ENCODE results near the gene PODN.
A peak's percentile ranks its signal among the peaks of the same experiment; 100 is the strongest.

Gene PODN

DNA sequence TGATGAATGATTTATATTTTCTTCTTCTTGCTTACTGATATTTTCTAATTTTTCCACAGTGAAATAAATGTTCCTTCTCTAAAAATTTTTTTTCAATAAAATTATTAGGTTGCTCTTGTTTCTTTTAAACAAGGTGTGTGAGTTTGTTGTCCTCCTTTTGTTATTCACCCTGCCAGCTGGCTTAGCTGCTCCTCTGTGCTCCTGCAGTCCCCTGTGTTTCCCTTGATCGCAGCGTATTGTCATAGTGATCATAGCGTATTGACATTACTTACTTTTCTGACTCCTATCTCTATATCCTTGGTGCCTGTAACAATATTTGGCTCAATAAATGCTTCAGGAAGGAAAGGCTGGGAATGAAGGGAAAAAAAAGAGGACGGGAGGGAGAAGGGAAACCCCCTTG, 24.9 kb upstream of the PODN start:
- Histone ChIP-seq H3K36me3 (ENCODE audit: insufficient read depth, low read length) (peaks cover 13% of the 10 kb centered on the region), H3K27me3 (ENCODE audit: insufficient read depth, low read length) (no peaks in the 10 kb centered on the region), H3K9me3 (ENCODE audit: low read length) (no peaks in the 10 kb centered on the region), H3K4me1 (ENCODE audit: insufficient read depth, low read length) (no peaks in the 10 kb centered on the region), H2AFZ (ENCODE audit: low read depth, low read length) (no peak overlapping the region), H3K4me3 (ENCODE audit: low read length) (no peak overlapping the region)

DNA sequence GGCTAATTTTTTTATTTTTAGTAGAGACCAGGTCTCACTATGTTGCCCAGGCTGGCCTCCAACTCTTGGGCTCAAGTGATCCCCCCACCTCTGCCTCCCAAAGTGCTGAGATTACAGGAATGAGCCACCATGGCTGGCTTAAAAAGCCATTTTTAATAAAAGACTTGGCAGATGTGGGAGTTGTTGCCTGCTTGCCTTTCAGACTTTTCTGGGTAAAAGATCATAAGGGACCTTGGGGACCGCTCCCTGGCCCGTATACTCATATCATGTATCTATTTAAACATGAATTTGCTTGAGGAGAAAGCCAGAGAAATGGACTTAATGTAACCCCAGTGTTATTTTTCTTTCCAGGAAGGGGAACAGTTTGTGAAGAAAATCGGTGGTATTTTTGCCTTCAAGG, 23.4 kb upstream of the PODN start:
- no peaks in the 10 kb centered on the region for H3K4me1 ChIP-seq (ENCODE audit: insufficient read depth, low read length)
- H3K36me3 ChIP-seq (ENCODE audit: insufficient read depth, low read length), result peaks cover 9% of the 10 kb centered on the region
- H3K9me3 ChIP-seq (ENCODE audit: low read length), result no peaks in the 10 kb centered on the region
- H3K4me3 ChIP-seq (ENCODE audit: low read length), result no peak overlapping the region
- H3K27me3 ChIP-seq (ENCODE audit: insufficient read depth, low read length), result no peaks in the 10 kb centered on the region
- no peak overlapping the region for H2AFZ ChIP-seq (ENCODE audit: low read depth, low read length)

DNA sequence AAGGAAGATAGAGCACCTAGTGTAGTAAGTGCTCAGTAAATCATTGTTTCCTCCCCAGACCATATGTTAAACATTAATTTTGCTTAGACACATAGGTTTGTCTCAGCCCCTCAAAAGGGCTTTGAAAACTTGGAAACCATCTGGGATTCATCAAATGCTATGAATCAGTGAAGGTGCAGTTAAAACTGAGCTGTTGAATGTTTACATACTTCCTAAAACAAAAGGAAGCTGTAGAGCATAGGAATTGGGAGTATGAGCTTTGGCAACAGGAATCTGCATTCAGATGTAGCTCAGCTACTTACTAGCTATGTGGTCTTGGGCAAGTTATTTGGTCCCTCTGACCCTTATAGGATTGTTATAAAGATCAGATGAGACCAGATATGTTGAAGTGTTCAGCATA, 18.7 kb upstream of the PODN start:
- Histone ChIP-seq H3K4me3 (ENCODE audit: low read length) (no peak overlapping the region), H3K36me3 (ENCODE audit: insufficient read depth, low read length) (peaks cover 11% of the 10 kb centered on the region), H3K4me1 (ENCODE audit: insufficient read depth, low read length) (peaks cover 16% of the 10 kb centered on the region), H3K27me3 (ENCODE audit: insufficient read depth, low read length) (no peaks in the 10 kb centered on the region), H3K9me3 (ENCODE audit: low read length) (no peaks in the 10 kb centered on the region), H2AFZ (ENCODE audit: low read depth, low read length) (no peak overlapping the region)

DNA sequence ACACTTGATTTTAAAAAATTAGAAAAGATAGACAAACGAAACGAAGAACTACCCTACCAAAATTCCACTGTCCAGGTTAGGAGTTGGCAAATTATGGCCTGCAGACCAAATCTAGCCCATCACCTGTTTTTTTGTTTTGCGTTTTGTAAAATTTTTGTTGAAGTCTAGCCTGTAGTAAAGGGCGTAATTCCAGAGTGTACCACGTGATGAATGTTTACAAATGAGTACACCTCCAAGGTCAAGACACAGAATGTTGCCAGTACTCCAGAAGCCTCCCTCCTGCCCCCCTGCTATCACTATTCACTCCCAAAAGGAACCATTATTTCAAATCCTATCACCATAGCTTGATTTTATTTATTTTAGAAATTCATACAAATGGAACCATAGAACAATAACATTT, 17.1 kb upstream of the PODN start:
- H3K9me3 ChIP-seq (ENCODE audit: low read length), result no peaks in the 10 kb centered on the region
- no peak overlapping the region for H3K4me3 ChIP-seq (ENCODE audit: low read length)
- peaks cover 28% of the 10 kb centered on the region for H3K4me1 ChIP-seq (ENCODE audit: insufficient read depth, low read length)
- peaks cover 7% of the 10 kb centered on the region for H3K36me3 ChIP-seq (ENCODE audit: insufficient read depth, low read length)
- H3K27me3 ChIP-seq (ENCODE audit: insufficient read depth, low read length), result no peaks in the 10 kb centered on the region
- H2AFZ ChIP-seq (ENCODE audit: low read depth, low read length), result no peak overlapping the region

DNA sequence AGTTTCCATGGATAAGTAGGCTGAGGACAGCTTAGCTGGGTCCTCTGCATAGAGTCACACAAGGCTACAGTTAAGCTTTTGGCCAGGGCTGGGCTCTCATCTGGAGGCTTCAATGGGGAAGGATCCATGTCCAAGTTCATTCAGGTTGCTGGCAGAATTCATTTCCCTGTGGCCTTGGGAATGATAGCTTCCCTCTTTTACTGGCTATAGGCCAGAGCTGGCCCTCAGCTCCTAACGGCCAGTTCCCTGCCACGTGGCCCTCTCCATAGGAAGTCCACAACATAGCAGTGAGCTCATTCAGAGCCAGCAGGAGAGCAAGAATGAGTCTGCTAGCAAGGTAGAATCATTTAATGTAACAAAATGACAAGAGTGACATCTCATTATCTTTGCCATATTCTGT, 15.1 kb upstream of the PODN start:
- Histone ChIP-seq H3K4me1 (ENCODE audit: insufficient read depth, low read length) (peaks cover 30% of the 10 kb centered on the region), H3K36me3 (ENCODE audit: insufficient read depth, low read length) (peaks cover 4% of the 10 kb centered on the region), H3K9me3 (ENCODE audit: low read length) (no peaks in the 10 kb centered on the region), H3K27me3 (ENCODE audit: insufficient read depth, low read length) (no peaks in the 10 kb centered on the region), H2AFZ (ENCODE audit: low read depth, low read length) (no peak overlapping the region), H3K4me3 (ENCODE audit: low read length) (no peak overlapping the region)

DNA sequence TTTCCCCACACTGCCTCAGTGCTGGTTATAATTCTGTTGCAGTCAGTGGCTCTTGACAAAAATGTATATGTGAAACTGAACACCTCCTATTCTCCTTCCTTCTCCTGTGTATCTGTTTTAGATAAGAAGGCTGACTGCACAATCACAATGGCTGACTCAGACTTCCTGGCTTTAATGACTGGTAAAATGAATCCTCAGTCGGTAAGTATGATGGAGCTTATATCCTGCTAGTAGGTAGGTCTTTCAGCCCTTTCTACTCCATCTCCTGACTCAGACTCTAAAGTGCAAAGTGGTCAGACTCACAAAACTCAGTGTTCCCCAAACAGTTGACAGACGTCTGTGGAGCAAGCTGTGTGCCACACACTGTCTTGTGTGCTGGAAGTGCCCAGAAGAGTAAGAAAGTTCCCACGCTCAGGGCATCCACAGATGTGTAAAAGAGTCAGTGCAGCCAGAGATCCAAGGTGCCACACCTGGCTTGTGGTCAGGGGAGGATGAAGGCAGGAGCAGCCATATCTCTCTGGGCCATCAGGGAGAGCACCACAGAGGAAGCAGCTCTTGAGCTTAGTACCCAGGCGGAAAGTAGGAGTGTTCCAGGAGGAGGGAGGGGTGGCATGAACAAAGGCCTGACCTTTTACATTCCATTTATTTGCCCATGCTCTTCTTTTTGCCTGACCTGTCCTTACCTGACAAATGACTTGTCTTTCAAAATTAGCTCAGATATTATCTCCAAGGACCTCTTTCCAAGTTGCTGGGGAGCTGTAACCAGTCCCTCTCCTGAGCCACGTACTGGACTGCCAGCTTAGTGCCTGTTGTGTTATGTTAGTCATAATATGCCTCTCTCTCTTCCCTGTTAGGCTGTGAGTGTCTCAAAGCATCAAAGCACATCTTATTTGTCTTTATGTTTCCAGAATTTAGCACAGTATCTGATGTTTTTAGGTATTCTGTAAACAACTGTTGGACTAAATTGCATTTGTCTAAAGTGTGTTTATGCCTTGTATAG, 14.0 kb upstream of the PODN start:
- no peaks in the 10 kb centered on the region for H3K9me3 ChIP-seq (ENCODE audit: low read length)
- no peak overlapping the region for H2AFZ ChIP-seq (ENCODE audit: low read depth, low read length)
- peaks cover 30% of the 10 kb centered on the region for H3K4me1 ChIP-seq (ENCODE audit: insufficient read depth, low read length)
- no peaks in the 10 kb centered on the region for H3K27me3 ChIP-seq (ENCODE audit: insufficient read depth, low read length)
- no peak overlapping the region for H3K4me3 ChIP-seq (ENCODE audit: low read length)
- peaks cover 4% of the 10 kb centered on the region for H3K36me3 ChIP-seq (ENCODE audit: insufficient read depth, low read length)

DNA sequence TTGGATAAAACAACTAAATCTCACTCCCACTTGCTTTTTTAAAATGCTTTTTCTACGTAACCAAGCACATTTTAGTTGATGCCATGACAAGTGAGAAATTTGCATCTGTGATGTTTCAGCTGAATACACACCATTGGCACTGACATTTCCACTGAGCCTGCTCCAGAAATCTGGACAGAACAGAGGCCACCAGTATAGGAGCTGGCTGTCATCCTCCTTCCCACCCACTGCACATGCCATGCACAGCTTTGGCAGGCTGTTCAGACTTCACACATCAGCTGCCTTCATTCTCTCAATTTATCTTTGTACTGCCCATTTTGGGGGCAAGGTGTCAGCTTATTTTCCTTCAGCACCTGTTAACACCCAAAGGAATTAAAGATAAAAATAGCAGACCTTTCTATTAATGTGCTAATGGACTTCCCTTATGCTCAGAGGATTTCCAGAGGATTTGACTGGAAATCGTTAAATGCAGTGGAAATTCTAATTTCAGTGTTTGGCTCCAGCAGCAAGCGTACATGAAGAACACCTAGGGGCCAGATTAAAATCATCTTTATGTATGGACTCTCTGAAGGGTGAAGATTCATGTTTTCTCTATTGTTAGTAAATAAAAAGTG, 12.9 kb upstream of the PODN start:
- Histone ChIP-seq H3K36me3 (ENCODE audit: insufficient read depth, low read length) (peaks cover 6% of the 10 kb centered on the region), H3K4me3 (ENCODE audit: low read length) (no peak overlapping the region)

DNA sequence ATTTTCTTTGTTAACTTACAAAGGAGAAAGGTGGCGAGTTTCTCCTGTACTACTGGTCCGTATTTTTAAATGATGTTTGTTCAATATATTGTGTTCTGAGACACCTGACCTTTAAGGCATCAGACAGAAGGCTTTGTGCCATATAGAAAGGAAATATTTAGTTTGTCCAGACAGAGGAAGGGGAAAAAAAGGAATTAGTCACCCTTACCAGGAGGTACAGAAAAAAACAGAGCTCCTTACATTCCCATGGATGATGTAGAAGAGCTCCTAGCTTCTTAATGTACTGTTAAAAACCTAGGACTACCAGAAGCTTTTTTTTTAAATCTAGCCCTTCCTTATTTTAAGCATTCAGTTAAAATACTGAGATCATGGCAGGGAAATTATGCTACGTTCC, 12.4 kb upstream of the PODN start:
- Histone ChIP-seq H3K27me3 (ENCODE audit: insufficient read depth, low read length) (no peaks in the 10 kb centered on the region), H3K4me3 (ENCODE audit: low read length) (no peak overlapping the region), H2AFZ (ENCODE audit: low read depth, low read length) (no peak overlapping the region), H3K36me3 (ENCODE audit: insufficient read depth, low read length) (peaks cover 6% of the 10 kb centered on the region), H3K9me3 (ENCODE audit: low read length) (no peaks in the 10 kb centered on the region), H3K4me1 (ENCODE audit: insufficient read depth, low read length) (peaks cover 30% of the 10 kb centered on the region)

More for the DNA sequence above, 12.9 kb upstream of the PODN start:
- no peaks in the 10 kb centered on the region for H3K9me3 ChIP-seq (ENCODE audit: low read length)
- no peak overlapping the region for H2AFZ ChIP-seq (ENCODE audit: low read depth, low read length)
- peaks cover 30% of the 10 kb centered on the region for H3K4me1 ChIP-seq (ENCODE audit: insufficient read depth, low read length)
- no peaks in the 10 kb centered on the region for H3K27me3 ChIP-seq (ENCODE audit: insufficient read depth, low read length)

DNA sequence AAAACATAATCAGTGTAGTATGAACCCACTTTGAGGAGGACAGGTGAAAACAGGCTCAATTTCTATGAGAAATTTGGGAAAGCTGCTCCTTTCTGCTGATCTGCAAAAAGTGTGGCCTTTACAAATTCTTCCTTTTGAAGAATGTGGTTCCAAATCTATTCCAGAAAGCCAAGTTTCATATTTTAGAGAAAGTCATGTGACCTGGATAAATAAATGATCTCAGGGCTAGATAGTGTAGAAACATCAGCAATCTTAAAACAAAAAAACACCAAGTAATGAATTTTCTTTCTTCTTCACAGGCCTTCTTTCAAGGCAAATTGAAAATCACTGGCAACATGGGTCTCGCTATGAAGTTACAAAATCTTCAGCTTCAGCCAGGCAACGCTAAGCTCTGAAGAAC, 11.7 kb upstream of the PODN start:
- no peak overlapping the region for H2AFZ ChIP-seq (ENCODE audit: low read depth, low read length)
- peaks cover 30% of the 10 kb centered on the region for H3K4me1 ChIP-seq (ENCODE audit: insufficient read depth, low read length)
- H3K27me3 ChIP-seq (ENCODE audit: insufficient read depth, low read length), result no peaks in the 10 kb centered on the region
- H3K4me3 ChIP-seq (ENCODE audit: low read length), result no peak overlapping the region
- no peaks in the 10 kb centered on the region for H3K9me3 ChIP-seq (ENCODE audit: low read length)
- H3K36me3 ChIP-seq (ENCODE audit: insufficient read depth, low read length), result peaks cover 6% of the 10 kb centered on the region

DNA sequence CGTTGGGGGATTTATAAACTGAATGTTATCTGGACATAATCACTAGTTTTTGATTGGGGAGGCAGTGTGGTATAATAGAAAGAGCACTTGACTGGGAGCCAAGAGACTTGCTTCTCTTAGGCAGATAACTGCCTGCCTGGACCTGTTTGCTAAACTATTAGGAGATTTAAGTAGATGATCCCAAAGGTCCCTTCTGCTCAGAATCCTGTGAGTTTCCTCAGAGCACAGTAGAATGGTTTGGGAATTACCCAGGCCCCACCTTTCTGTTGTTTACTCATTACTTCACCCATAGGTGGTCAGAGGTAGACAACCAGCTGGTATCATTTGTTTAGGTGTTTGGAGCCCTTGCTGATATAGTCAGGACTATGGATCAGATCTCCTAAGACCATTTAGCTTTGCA, 10.3 kb upstream of the PODN start:
- H3K27me3 ChIP-seq (ENCODE audit: insufficient read depth, low read length), result no peaks in the 10 kb centered on the region
- H3K36me3 ChIP-seq (ENCODE audit: insufficient read depth, low read length), result peaks cover 6% of the 10 kb centered on the region
- peaks cover 30% of the 10 kb centered on the region for H3K4me1 ChIP-seq (ENCODE audit: insufficient read depth, low read length)
- H2AFZ ChIP-seq (ENCODE audit: low read depth, low read length), result no peak overlapping the region
- H3K9me3 ChIP-seq (ENCODE audit: low read length), result no peaks in the 10 kb centered on the region
- no peak overlapping the region for H3K4me3 ChIP-seq (ENCODE audit: low read length)

DNA sequence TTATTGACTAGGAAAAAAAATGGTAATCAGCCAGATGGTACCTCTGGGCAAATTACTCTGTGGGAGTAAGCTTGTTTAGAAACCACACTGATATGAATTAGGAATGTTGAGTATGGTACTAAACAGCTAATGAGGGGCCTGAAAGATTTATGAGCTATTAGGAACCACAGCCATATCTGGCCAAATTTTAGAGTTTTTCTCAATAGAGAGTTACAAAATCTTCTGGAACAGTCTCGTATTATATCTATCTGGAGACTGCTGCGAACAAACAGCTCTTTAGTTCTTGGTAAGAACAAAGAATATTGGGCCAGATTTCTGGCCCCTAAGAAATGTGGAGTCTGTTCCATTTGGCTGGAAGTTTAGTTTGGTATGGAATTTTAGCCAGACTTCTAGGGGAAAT, 4.9 kb upstream of the PODN start:
- no peaks in the 10 kb centered on the region for H3K9me3 ChIP-seq (ENCODE audit: low read length)
- no peak overlapping the region for H3K4me3 ChIP-seq (ENCODE audit: low read length)
- H3K4me1 ChIP-seq (ENCODE audit: insufficient read depth, low read length), result peaks cover 3% of the 10 kb centered on the region
- peaks cover 2% of the 10 kb centered on the region for H3K36me3 ChIP-seq (ENCODE audit: insufficient read depth, low read length)
- H3K27me3 ChIP-seq (ENCODE audit: insufficient read depth, low read length), result peaks cover 30% of the 10 kb centered on the region
- no peak overlapping the region for H2AFZ ChIP-seq (ENCODE audit: low read depth, low read length)

DNA sequence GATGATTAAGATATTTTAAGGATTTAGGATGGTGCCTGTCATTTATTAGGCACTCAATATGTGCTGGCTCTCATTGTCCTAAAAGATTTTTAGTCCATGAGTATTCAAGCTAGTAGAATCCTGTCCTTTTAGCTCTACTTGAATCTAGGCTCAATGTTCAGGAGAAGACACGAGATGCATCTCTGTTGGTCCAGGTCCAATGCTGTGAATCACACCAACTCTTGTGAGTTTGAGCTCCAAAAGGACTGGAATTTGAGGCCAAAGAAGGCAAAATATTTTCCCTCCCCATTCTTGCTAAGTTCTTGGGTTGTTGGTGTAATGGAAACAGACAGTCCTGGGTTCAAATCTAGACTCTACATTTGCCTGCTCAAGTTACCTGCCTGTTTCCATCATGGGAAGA, 1.4 kb upstream of the PODN start:
- Histone ChIP-seq H3K27me3 (ENCODE audit: insufficient read depth, low read length) (peaks cover 60% of the 10 kb centered on the region), H3K9me3 (ENCODE audit: low read length) (no peaks in the 10 kb centered on the region), H3K4me3 (ENCODE audit: low read length) (no peak overlapping the region), H3K4me1 (ENCODE audit: insufficient read depth, low read length) (peaks cover 11% of the 10 kb centered on the region), H3K36me3 (ENCODE audit: insufficient read depth, low read length) (no peaks in the 10 kb centered on the region), H2AFZ (ENCODE audit: low read depth, low read length) (no peak overlapping the region)

DNA sequence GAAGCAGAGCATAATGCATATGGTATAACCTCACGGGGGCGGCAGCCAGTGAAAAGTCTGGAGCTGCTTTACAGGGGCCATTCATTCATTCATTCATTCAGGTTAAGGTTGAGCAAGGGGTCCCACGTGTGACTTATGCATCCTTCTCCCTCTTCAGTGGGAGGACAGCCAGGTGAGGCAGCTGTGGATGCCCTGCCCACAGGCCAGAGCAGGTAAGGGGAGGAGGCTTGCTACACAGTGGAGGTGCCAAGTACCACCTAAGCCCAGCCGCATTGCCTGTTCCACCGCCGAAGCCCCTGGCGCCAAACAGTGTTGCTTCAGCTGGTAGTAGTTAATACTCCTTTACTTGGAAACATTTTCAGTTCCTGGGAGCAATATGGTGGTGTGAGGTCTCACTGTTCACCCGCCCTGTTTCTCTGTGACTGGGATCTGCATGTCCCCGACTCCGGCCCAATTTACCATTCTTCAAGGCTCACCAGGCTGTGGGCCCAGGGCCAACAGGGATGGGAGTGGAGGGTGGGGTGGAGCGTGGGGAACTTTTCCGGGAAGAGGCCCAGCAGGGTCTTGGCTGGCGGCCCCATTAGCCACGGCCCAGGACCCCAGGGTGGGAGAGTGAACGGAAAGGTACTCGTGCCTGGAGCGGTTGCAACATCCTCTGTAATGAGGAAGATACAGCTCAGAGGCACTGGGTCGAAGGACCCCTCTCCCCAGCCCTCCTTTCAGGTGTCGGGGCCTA, 722 bp upstream of the PODN start:
- peak overlapping the region; percentile 44 for H3K4me3 ChIP-seq (ENCODE audit: low read length)
- no peaks in the 10 kb centered on the region for H3K9me3 ChIP-seq (ENCODE audit: low read length)
- H3K27me3 ChIP-seq (ENCODE audit: insufficient read depth, low read length), result peaks cover 62% of the 10 kb centered on the region
- no peaks in the 10 kb centered on the region for H3K36me3 ChIP-seq (ENCODE audit: insufficient read depth, low read length)
- peaks cover 11% of the 10 kb centered on the region for H3K4me1 ChIP-seq (ENCODE audit: insufficient read depth, low read length)
- H2AFZ ChIP-seq (ENCODE audit: low read depth, low read length), result no peak overlapping the region
